AG08395 (cell line): Measurements from ENCODE around the gene GAST.
A peak's percentile ranks its signal among the peaks of the same experiment; 100 is the strongest.
"Not testable (repeated sequence)": the region's sequence is repeated elsewhere in the genome, so short reads cannot be mapped to it uniquely, and the experiment has no call there.

Source experiments
- DNase-seq: peaks from one replicate; pipeline ENCODE4 v3.0.0; 2012; ENCODE audit warnings: mixed read lengths, low spot score

GAST gene

GRCh38 chr17:41711669-41712400 lies at the start of gene GAST:
Gene GAST (plus strand): TSS chr17:41712331. CDS start chr17:41715437, 3,106 bp downstream.
- DNase-seq, result no peak

- no peak for DNase-seq
Observed at GRCh38 chr17:41663451-41664171, 48.5 kb upstream of the GAST start.

GRCh38 chr17:41664172-41664457 lies 48.0 kb upstream of the GAST start:
- DNase-seq, result no peak

GRCh38 chr17:41664587-41665565 lies 47.3 kb upstream of the GAST start:
- DNase-seq, result no peak

- DNase-seq, result peak; percentile 98
Observed at GRCh38 chr17:41665566-41666236, 46.4 kb upstream of the GAST start.

- DNase-seq, result no peak
Observed at GRCh38 chr17:41666237-41666641, 45.9 kb upstream of the GAST start.

GRCh38 chr17:41666708-41667279 lies 45.3 kb upstream of the GAST start:
- peak; percentile 86 for DNase-seq

- no peak for DNase-seq
Observed at GRCh38 chr17:41667280-41668041, 44.7 kb upstream of the GAST start.

- DNase-seq, result no peak
Observed at GRCh38 chr17:41672153-41672552, 40.0 kb upstream of the GAST start.

- DNase-seq, result not testable (repeated sequence)
Observed at GRCh38 chr17:41675157-41676057, 36.7 kb upstream of the GAST start.

- no peak for DNase-seq
Observed at GRCh38 chr17:41676058-41676419, 36.1 kb upstream of the GAST start.

GRCh38 chr17:41678411-41678906 lies 33.7 kb upstream of the GAST start:
- no peak for DNase-seq

GRCh38 chr17:41678907-41679739 lies 33.0 kb upstream of the GAST start:
- peak; percentile 35 for DNase-seq

GRCh38 chr17:41679740-41680425 lies 32.2 kb upstream of the GAST start:
- no peak for DNase-seq

- DNase-seq, result no peak
Observed at GRCh38 chr17:41680426-41681040, 31.6 kb upstream of the GAST start.

- DNase-seq, result no peak
Observed at GRCh38 chr17:41681776-41682175, 30.4 kb upstream of the GAST start.

GRCh38 chr17:41682631-41683030 lies 29.5 kb upstream of the GAST start:
- DNase-seq, result no peak
